Activated CD4-positive, CD25-positive, alpha-beta regulatory T cell (primary cell): ENCODE measurements around the gene FETUB.
"Not testable (repeated sequence)": the region's sequence is repeated elsewhere in the genome, so short reads cannot be mapped to it uniquely, and the experiment has no call there.

ENCODE experiments used
- DNase-seq, 4 experiments: peaks; one replicate each; lab custom pipeline; 2025; lab: John Stamatoyannopoulos, UW

Gene FETUB

GRCh38 chr3:186678604-186679003 lies 38.4 kb downstream of the FETUB start:
- no peak for DNase-seq

DNA sequence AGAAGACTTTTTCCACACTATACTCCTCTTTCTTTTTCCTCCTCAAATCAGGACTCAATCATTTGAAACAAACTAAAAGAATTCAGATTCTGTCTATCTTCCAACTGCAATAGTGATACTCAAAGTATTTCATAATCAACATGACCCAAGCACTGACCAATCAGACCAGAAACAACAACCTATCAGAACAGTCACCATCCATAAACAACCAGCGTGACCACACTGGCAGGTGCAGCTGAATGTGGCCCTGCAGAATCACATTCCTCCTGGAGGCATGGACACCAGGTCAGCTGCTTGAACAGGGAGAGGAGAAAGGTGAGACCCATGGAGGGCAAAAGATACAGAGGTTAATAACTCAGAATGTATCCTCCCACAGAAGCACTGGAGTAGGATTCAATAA lies 39.0 kb downstream of the FETUB start:
- no peak for DNase-seq

- DNase-seq: no peak
These were observed 40.7 kb downstream of the FETUB start for GRCh38 chr3:186680869-186681268.

DNA sequence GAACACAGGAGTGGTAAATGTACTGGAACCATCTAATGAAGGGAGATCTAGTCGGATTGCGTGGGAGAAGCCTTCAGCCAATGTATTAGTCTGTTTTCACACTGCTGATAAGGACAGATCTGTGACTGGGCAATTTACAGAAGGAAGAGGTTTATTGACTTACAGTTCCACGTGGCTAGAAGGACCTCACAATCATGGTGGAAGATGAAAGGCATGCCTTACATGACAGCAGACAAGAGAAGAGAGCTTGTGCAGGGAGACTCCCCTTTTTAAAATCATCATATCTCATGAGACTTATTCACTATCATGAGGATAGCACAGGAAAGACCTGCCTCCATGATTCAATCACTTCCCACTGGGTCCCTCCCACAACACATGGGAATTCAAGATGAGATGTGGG lies 42.6 kb downstream of the FETUB start:
- no peak for DNase-seq

- DNase-seq: no peak
These were observed 43.8 kb downstream of the FETUB start for GRCh38 chr3:186683979-186684378.

- DNase-seq: not testable (repeated sequence)
These were observed 46.3 kb downstream of the FETUB start for GRCh38 chr3:186686475-186686874.

DNA sequence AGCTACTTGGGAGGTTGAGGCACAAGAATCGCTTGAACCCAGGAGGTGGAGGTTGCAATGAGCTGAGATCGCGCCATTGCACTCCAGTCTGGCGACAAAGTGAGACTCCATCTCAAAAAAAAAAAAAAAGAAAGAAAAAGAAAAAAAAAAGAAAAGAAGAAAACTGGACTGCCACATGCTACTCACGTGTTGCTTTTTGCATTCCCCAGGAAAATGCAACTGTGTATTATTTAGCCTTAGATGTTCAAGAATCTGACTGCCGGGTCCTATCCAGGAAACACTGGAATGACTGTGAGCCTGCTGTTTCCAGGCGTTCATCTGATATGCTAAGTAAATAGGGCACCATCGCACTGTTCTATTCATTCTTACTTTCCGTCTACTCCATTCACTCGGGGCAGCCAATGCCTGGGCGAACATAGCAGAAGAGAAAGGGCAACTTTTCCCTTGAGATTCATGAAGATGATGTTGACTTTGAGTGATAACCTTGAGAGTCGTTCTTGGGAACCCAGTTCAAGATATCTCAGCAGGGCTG lies 47.0 kb downstream of the FETUB start:
- DNase-seq: no peak

- DNase-seq: not testable (repeated sequence)
These were observed 50.1 kb downstream of the FETUB start for GRCh38 chr3:186690304-186690703.

- DNase-seq: no peak
These were observed 51.5 kb downstream of the FETUB start for GRCh38 chr3:186691676-186692075.

GRCh38 chr3:186693843-186694242 lies 53.6 kb downstream of the FETUB start:
- DNase-seq: no peak

DNA sequence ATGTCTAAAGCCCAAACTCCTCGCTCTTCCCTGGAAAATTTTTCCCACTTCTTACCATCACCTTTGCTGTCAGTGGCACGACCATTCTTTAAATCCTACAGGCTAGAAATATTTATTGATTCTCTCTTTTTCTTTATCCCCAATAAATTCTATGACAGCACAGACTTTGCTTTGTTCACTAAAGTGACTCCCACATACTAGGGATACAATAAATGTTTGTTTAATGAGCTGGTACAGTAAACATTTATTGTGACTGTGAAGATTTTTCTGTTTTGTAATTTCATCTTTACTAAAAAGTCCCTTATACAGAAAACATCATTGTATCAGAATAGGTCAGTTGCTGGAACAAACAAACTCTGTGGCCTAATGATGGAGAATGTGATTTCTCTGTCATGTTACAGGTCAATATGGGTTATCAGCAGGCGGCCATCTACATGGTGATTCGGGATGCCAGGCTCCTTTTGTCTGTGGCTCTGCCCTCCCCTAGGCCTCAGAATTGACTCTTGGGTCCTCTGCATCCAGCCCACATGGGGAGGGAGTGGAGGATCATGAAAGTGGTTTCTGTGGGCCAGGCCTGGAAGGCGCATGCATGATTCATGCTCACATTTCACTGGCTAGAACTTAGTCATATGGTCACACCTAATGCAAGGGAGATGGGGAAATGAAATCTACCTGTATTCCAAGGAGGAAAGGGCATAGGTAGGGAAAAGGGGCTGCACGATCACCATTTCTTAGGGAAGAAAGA lies 54.3 kb downstream of the FETUB start:
- DNase-seq: no peak

DNA sequence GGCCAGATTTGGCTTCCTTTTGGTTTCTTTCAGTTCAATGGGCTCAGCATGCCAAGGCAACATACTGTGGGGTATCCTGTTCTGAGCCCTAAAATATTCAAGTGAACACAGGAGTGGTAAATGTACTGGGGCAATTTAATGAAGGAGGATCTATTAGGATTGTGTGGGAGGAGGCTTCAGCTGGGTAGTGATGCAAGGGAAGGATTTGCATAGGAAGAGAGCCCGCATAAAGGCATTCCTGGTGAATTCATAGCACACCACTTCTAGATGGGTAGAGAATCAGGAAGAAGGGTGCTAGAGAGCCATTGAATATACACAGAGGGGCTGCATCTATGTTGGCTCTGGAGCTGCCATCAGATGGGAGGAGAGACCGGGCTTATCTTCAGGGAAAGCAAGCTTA lies 56.3 kb downstream of the FETUB start:
- no peak for DNase-seq

- DNase-seq: no peak
These were observed 57.3 kb downstream of the FETUB start for GRCh38 chr3:186697510-186697909.

- DNase-seq: no peak
These were observed 60.1 kb downstream of the FETUB start for GRCh38 chr3:186700267-186700666.

DNA sequence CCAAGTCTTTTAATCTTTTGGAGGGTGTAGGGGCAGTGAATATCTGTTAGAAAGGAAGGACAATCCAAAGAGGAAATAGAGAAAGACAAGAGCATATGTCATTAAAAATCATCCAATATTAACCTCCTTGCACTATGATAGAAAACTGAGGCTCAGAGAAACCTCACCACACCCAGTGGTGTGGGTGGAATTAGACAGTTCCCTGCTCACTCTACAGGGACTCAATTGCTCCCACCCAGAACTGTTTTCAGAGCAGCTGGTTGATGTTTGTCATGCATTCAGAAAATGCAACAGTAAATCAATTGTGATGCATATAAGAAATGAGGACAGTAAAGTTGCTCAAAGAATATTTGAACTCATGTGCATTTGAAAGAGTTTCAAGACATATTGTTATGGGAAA lies 62.3 kb downstream of the FETUB start:
- DNase-seq: not testable (repeated sequence)
